ENCODE data around the gene ZNF281. TPM values are rescaled to one million over a fixed set of nuclear protein-coding genes. Genes with fewer than 3 reads are reported as not detected.
"Not testable (repeated sequence)": the region's sequence is repeated elsewhere in the genome, so short reads cannot be mapped to it uniquely, and the experiment has no call there.

The ZNF281 gene
- total RNA-seq (2014; rRNA removed; shearing (Covaris generic); ENCODE audit: low replicate concordance): 8.4 and 17.3 TPM in 2 replicates

- peak; percentile 84 for DNase-seq (ENCODE audit: low read depth)
- in situ Hi-C loops (cut with HindIII; ENCODE audit: low pct_unique_long_range_greater_than_20kb, low sequenced_read_pairs): no loop called here
Observed at GRCh38 chr1:200409761-200410565, at the start of gene ZNF281. Gene ZNF281 (minus strand): TSS chr1:200410036. CDS start chr1:200409705, 331 bp downstream.

DNA sequence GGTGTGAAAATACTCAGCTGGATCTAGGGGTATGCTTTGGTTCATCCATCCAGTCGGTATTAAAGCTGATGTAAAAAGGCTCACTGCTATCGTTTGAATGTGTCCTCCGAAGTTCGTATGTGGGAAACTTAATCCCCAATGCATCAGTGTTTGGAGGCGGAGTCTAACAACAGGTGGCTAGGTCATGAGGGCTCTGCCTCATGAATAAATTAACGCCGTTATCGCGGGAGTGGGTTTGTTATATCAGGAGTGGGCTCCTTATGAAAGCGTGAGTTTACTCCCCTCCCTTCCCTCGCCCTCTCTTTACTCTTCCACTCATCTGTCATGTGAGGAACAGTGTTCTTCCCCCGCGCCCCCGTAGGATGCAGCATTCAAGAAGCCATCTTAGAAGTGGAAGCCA is 48.9 kb upstream of the ZNF281 start:
- DNase-seq (ENCODE audit: low read depth): no peak
- in situ Hi-C loops (cut with HindIII; ENCODE audit: low pct_unique_long_range_greater_than_20kb, low sequenced_read_pairs): no loop called here

DNA sequence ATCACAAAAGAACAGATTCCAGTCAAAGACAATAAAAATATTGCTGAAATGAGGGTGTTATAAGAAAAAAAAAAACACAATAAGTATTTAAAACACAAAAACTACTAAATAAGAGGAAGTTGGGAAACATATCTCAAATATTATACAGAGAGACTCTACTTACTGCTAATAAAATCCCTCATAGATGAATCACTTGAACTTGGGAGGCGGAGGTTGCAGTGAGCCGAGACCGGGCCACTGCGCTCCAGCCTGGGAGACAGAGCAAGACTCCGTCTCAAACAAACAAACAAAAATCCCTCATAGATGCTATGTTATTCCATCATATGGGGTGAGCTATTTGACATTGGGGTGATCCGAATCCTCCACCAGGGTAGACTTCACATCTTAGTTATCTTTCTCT is 48.0 kb upstream of the ZNF281 start:
- DNase-seq (ENCODE audit: low read depth): no peak
- in situ Hi-C loops (cut with HindIII; ENCODE audit: low pct_unique_long_range_greater_than_20kb, low sequenced_read_pairs): no loop called here

DNA sequence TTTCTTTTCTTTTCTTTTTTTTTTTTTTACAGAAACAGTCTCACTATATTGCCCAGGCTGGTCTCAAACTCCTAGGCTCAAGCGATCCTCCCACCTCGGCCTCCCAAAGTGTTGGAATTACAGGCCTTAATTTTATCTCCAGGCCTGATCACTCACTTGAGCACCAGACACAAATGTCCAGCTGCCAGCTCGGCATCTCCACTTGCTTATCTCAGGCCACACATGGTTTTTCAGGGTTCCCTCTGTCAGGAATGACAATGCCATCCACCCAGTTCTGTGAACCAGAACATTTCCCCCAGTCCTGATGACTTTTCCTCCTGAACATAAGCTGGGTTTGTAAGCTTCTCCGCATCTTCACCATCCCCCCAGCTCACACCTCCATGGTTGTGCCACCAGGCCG is 44.6 kb upstream of the ZNF281 start:
- no peak for DNase-seq (ENCODE audit: low read depth)
- in situ Hi-C loops (cut with HindIII; ENCODE audit: low pct_unique_long_range_greater_than_20kb, low sequenced_read_pairs): no loop called here

GRCh38 chr1:200453553-200453905 is 43.7 kb upstream of the ZNF281 start:
- DNase-seq (ENCODE audit: low read depth): no peak
- in situ Hi-C loops (cut with HindIII; ENCODE audit: low pct_unique_long_range_greater_than_20kb, low sequenced_read_pairs): no loop called here

DNA sequence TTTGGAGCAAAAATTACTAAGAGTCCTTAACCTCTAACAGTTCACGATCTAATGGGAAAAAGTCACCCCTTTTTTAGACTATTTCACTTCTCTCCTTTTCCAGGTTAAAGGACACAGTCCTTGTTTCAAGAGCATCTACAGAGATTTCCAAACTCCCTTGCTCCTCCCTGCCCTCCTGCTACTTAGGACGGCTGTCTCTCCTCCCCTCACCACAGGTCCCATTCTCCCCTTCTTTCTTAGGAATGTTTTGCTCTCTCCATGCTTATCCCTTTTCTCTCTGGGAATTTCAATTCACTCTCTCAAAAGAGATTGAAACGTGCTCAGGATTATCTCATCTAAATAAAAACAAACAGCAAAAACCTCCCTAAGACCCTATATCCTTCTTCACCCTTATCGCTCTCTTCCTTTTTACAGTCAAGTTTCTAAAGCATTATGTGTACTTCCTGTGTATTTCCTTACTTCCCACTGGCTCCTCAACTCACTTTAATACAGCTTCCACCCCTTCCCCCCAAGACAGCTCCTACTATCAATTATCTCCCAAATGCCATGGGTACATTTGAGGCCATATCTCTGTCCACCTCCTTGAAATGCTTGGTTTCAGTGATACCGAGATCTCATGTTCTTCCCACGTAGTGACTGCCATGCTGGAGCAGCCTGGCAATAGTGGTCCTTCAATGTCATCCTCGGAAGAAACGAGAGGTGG is 43.2 kb upstream of the ZNF281 start:
- in situ Hi-C loops (cut with HindIII; ENCODE audit: low pct_unique_long_range_greater_than_20kb, low sequenced_read_pairs): no loop called here
- DNase-seq (ENCODE audit: low read depth): no peak

GRCh38 chr1:200448034-200448762 is 38.4 kb upstream of the ZNF281 start:
- no peak for DNase-seq (ENCODE audit: low read depth)
- in situ Hi-C loops (cut with HindIII; ENCODE audit: low pct_unique_long_range_greater_than_20kb, low sequenced_read_pairs): no loop called here

- no peak for DNase-seq (ENCODE audit: low read depth)
- in situ Hi-C loops (cut with HindIII; ENCODE audit: low pct_unique_long_range_greater_than_20kb, low sequenced_read_pairs): no loop called here
Observed at GRCh38 chr1:200445213-200445612, 35.4 kb upstream of the ZNF281 start.

GRCh38 chr1:200444478-200444877 is 34.6 kb upstream of the ZNF281 start:
- in situ Hi-C loops (cut with HindIII; ENCODE audit: low pct_unique_long_range_greater_than_20kb, low sequenced_read_pairs): no loop called here
- no peak for DNase-seq (ENCODE audit: low read depth)

GRCh38 chr1:200443860-200444259 is 34.0 kb upstream of the ZNF281 start:
- in situ Hi-C loops (cut with HindIII; ENCODE audit: low pct_unique_long_range_greater_than_20kb, low sequenced_read_pairs): no loop called here
- DNase-seq (ENCODE audit: low read depth): no peak

DNA sequence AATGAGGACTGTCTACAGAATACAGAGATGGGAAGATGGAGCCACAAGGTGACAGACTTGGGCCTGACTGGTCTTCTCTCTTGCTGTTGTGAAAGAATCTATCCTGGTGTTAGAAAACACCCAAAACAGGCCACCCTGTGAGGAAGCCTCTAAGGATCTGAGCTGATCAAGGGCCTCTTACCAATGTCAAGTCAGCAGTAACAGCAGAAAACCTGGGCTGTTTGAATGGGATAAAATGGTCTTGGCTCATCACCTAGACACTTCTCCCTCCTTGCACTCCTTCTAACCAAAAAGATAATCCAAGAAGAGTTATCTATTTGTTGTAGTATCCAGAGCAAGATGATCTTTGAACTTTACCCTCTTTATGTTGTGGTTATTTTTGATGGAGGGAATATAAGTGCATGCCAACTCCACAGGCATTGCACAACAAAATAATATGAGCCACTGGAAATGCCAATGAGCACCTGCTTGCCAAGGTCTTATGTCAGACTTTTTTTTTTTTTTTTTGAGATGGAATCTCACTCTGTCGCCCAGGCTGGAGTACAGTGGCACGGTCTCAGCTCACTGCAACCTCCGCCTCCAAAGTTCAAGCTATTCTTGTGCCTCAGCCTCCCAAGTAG is 32.8 kb upstream of the ZNF281 start:
- in situ Hi-C loops (cut with HindIII; ENCODE audit: low pct_unique_long_range_greater_than_20kb, low sequenced_read_pairs): no loop called here

DNA sequence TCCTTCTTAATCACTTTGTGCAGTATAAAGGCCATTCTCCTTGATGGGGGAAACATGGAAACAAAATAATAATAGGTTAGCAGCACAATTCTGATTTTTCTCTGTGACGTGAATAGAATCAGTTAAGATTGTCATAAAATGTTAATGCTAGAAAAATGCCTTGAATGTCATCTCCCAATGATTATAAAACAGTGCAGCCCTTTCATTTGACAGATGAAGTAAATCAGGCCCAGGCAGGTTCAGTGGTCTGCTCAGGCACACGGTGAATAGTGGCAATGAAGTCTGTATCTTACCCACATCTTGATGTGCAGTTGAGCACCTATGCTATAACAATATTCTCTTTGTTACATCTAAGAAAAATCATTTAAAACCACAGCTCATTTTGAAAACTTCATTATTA is 32.2 kb upstream of the ZNF281 start:
- DNase-seq (ENCODE audit: low read depth): no peak
- in situ Hi-C loops (cut with HindIII; ENCODE audit: low pct_unique_long_range_greater_than_20kb, low sequenced_read_pairs): no loop called here

More for the DNA sequence above, 32.8 kb upstream of the ZNF281 start:
- DNase-seq (ENCODE audit: low read depth): no peak

GRCh38 chr1:200438911-200439310 is 29.1 kb upstream of the ZNF281 start:
- DNase-seq (ENCODE audit: low read depth): no peak
- in situ Hi-C loops (cut with HindIII; ENCODE audit: low pct_unique_long_range_greater_than_20kb, low sequenced_read_pairs): no loop called here

DNA sequence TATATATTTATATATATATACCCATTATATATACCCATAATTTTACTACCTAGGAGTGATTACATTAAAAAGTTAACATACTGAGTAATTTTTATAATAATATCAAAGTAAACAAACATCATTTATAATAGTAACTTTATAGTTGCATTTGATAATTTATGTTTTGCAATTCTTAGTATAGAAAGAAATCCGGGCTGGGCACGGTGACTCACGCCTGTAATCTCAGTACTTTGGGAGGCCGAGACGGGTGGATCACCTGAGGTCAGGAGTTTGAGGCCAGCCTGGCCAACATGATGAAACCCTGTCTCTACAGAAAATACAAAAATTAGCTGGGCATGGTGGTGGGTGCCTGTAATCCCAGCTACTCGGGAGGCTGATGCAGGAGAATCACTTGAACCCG is 28.6 kb upstream of the ZNF281 start:
- DNase-seq (ENCODE audit: low read depth); in situ Hi-C loops (cut with HindIII; ENCODE audit: low pct_unique_long_range_greater_than_20kb, low sequenced_read_pairs): not testable (repeated sequence)

GRCh38 chr1:200437556-200438203 is 27.8 kb upstream of the ZNF281 start:
- DNase-seq (ENCODE audit: low read depth): no peak
- in situ Hi-C loops (cut with HindIII; ENCODE audit: low pct_unique_long_range_greater_than_20kb, low sequenced_read_pairs): no loop called here

- in situ Hi-C loops (cut with HindIII; ENCODE audit: low pct_unique_long_range_greater_than_20kb, low sequenced_read_pairs): no loop called here
- no peak for DNase-seq (ENCODE audit: low read depth)
Observed at GRCh38 chr1:200437088-200437487, 27.3 kb upstream of the ZNF281 start.

DNA sequence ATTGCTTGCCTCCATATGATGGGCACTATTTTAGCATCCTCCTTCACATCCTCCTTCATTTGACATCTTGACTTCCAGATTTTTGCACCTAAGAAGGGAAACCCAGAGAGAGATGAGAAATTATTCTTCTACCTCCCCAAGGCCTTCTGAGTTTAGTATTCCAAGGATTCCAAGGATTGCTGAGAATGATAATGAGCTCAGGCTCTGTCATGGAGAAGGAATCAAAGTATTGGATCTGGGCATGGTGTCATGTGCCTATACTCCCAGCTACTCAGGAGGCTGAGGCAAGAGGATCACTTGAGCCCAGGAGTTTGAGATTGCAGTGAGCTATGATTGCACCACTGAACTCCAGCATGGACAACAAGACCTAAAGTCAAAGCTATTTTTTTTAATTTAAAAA is 26.6 kb upstream of the ZNF281 start:
- in situ Hi-C loops (cut with HindIII; ENCODE audit: low pct_unique_long_range_greater_than_20kb, low sequenced_read_pairs): no loop called here
- no peak for DNase-seq (ENCODE audit: low read depth)

GRCh38 chr1:200435200-200435780 is 25.5 kb upstream of the ZNF281 start:
- in situ Hi-C loops (cut with HindIII; ENCODE audit: low pct_unique_long_range_greater_than_20kb, low sequenced_read_pairs): no loop called here
- DNase-seq (ENCODE audit: low read depth): no peak

Data from Caki2 (cell line).